Cardiac septum (tissue), 1 donor: Measurements from ENCODE around the gene IKZF2. TPM values are rescaled to one million over a fixed set of nuclear protein-coding genes. Genes with fewer than 3 reads are reported as not detected.

ENCODE experiments used
- DNase-seq: peaks from one replicate; pipeline ENCODE4 v3.0.0-alpha.2; 2020; ENCODE audit warnings: low spot score
- intact Hi-C: fragments of 100-400 bp; cut with DNase I; formaldehyde crosslinking; loops from one replicate; pipeline ENCODE4 v1.14.0; 2022
- total RNA-seq: library from RNA; stranded (reverse); fragmentation: NEBNext Ultra II Directional; extraction: Animal tissue kit (Norgen Biotek cat#: 25700); gene quantifications from one replicate; pipeline ENCODE4 v1.2.1, GENCODE V29; 2021
- donor health status: DM: no; HTN: no; CAD: no.

The IKZF2 gene
- total RNA-seq, 1 donor from 2014 or later, result 5.6 TPM

DNA sequence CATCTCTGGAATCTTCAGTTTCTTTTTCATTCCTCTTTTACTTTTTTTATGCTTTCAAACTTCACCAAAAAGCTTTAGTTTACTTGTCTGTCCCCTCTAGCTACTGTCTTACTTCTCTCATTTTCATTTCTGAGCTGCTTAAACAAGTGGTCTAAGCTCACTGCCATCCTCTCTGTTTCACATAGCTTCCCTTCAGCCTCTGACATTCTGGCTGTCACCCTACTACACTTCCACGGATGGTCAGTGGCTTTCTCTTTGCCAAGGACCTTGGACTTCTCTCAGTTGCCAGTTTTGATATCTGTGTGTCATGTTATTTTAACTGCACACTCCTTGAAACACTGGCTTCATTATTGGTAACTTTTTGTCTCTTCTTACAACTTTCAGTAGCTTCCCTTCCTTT is 176.1 kb downstream of the IKZF2 start:
- intact Hi-C loops, result loop anchor here (10.0 kb wide), 1 partner anchor 179 kb away; the partner anchor contains the start of gene IKZF2
- DNase-seq, result no peak

DNA sequence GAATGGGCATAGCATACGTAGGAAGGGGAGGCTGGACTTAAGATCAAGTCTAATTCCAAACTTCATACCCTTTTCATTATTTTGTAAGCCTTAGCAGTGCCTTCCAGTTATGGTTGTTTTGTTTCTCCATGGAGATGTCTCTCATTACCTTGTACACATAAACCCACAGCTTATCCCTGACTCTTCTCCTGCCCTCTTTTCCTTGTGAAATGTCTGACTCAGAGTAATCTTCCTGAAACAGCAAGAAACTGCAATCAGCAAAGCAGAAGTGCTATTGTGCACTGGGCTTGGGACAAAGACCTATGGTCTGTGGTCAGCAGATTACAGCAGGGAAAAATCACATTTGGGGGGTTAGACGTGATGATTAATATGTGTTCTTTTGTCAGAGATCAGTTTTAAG is 176.7 kb downstream of the IKZF2 start:
- no peak for DNase-seq
- intact Hi-C loops, result loop anchor here (10.0 kb wide), 1 partner anchor 180 kb away; the partner anchor contains the start of gene IKZF2

DNA sequence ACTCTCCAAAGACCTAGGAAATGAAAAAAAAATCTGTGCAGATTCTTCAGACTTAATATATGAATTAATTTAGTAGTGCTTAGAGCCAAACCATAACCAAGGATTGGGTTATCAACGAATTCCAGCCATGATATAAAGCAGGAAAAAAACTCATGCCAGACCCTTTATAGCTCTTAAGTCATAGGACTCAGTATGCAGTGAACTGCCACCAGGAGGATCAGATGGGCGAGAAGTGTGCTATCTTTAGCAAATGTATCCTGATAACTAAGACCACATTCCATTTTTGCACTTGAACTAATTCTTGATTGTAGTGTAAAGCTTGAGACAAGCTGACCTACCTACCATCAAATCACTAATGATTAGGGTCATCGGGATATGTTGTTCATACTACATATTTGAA is 178.1 kb downstream of the IKZF2 start:
- DNase-seq, result no peak
- intact Hi-C loops, result loop anchor here (10.0 kb wide), 1 partner anchor 181 kb away; the partner anchor contains the start of gene IKZF2

DNA sequence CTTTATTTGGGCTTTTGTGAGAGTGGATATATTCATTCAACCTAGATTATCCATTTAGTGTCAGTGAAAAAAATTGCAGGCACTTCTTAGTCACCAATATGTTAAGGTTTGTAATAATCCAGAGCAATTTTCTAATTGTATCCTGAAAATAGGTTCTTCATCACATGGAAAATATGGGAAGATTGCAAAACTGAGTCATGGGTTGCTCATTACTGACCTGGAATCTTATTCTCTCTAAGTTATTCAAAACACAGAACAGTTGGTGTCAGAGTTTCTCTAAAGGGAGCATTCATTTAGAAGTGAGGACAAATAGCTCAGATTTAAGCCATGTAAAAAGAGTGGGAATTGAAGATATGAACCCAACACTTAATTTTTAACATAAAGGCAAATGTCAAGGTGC is 181.3 kb downstream of the IKZF2 start:
- intact Hi-C loops, result loop anchor here (10.0 kb wide), 1 partner anchor 185 kb away; the partner anchor contains the start of gene IKZF2

DNA sequence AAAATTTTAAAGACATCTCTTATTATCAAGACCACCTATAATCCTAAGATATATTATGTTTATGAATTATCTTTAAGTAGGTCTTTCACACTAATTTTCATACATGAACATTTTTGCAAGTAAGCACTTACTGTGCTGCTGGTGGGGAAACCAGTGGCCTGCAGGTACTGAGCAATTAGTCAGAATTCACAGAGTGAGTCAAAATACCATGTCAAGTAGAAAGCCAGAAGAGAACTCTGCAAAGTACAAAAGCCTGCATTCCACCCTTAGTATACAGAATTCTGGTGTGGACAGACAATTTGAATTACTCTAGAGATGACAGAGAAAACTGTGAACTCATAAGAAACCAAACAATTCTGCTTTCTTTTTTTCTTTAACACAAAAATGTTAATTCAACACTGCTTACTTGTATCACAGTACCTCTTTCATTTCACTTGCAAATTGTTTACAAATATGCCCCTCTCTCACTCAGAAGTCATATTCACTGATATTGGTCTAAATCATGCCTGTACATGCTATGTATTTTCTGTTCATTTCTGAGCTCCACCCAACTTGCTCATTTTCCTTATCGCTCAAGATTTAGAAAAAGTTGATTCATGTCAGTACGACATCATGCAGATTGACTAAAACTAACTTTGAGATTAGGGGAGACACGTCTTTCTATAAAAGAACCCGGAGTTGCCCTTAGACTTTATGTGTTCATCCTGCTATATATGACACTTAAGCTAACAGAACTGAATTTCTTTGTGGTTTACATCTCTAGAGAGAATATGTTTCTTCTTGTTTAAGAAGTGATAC is 182.9 kb downstream of the IKZF2 start:
- intact Hi-C loops, result no loop called here

More for the DNA sequence above, 181.3 kb downstream of the IKZF2 start:
- no peak for DNase-seq

DNA sequence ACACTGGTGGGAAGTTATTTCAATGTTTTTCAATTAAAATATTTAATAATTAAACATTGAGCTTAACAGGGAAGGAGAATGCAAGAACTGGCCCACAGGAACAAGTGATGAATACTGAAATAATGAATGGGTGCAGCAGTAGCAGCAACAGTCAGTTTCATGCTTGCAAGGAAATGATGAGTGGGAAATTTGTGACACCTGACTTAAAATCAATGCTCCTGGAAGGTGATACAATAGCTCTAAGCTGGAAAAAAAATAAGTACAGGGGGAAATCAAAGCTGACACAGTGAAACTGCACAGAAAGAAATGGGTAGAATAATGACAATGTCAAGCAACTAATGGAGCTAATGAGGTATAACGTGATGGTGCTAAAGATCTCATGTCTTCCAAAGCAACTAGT is 184.5 kb downstream of the IKZF2 start:
- intact Hi-C loops, result no loop called here

More for the DNA sequence above, 182.9 kb downstream of the IKZF2 start:
- no peak for DNase-seq

DNA sequence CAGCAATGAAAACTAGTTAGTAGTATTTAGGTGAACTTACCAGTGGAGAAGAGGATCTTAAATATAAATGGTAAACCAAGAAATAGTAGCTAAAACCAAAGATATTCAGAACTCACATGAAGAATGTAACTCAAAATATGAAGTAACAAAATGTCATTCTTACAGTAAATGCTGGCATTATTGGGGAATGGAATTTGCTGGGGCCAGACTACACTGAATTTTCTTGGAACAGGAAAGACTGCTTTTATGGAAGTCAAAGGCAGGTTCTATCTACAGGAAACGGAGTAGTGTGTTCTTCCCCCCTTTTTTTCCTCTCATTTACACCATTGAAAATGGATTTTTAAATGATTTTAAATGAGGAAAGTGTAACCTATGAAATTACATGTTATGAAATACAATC is 188.7 kb downstream of the IKZF2 start:
- intact Hi-C loops, result no loop called here
- DNase-seq, result no peak

More for the DNA sequence above, 184.5 kb downstream of the IKZF2 start:
- no peak for DNase-seq

DNA sequence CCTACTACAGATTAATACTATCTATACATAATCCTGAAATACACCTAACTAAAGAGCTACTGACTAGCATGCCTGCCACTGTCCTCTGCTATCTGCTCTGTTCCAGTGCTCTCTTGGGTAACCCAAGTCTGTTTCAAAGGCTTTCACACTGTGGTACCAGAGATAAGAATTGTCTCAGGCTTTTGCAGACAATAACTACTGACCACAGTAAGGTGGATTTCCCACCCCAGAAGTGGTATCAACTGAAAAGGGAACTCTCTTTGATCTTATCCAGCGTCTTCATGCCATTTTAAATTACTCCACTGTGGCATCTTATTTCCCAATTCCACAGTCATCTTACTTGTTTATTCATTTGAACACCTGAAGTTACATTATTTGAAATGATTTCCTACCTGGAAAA is 190.2 kb downstream of the IKZF2 start:
- intact Hi-C loops, result no loop called here

DNA sequence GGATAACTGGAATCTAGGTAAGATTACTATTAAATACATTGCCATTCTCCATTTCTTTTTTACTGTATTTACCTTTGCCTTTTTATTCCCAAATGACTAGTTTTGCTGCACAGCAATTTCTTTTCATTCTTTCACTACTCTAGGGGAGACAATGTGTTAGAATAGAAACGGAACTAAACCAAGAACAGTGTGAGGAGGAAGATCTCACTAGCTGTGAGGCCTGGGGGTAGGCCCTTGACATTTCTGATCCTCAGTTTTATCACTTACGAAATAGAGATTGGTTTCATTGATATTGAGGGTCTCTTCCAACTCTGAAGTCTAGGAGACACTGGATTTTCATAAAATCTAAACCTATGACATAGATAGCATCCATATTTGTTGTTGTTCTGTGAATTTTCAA is 191.1 kb downstream of the IKZF2 start:
- no peak for DNase-seq
- intact Hi-C loops, result no loop called here

More for the DNA sequence above, 190.2 kb downstream of the IKZF2 start:
- DNase-seq, result no peak

DNA sequence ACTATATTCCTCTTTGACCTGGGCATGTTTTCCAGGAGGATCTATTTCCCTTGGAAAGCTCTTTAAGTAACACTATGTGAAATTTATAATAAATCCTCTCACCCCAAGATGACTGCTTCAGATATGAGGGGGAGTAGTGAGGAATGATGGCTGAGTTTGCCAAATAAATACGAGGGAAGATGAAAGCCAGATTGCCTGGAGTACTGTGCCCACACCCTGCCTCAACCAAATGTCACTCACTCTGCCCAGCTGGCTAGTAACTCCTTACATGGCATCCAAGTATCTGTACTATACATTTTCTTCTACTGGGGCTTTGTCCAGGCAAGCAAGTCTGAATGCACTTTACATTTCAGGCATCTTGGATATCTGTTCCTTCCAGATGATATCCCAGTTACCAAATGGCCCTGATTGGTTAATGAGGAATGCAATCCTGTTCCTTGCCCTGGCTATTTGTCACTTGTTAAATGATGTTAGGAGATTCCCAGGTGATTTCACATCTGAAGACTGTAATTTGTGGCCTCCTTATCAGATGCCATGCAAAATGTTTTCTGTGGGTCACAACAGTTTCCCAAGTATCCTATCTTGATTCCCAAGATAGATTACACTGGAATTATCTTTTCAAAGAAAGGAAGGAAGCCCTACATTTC is 191.8 kb downstream of the IKZF2 start:
- DNase-seq, result no peak
- intact Hi-C loops, result no loop called here

DNA sequence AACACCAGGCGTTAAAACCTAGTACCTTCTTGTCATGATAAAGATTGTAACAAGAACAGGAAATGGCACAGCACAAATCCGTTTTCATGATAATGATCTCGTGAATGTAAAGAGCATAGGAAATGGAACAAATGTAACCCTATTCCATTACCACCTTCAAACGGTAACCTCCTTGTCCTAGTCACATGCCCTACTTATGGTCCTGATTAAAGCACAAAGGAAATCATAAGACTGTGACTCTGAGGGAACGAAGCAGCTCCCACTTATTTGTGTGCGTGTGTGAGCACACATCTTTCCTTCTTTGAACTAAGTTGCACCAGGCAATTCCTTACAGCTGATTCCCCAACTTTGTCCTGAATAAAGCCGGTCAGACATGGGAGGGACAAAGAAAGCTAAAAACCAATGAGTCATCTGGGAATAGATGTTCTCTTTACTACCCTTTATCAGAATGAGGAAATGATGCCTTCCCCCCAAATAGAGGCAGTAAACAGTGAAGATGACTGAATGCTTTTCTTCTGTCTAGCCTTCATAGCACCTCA is 192.6 kb downstream of the IKZF2 start:
- intact Hi-C loops, result no loop called here
- no peak for DNase-seq

DNA sequence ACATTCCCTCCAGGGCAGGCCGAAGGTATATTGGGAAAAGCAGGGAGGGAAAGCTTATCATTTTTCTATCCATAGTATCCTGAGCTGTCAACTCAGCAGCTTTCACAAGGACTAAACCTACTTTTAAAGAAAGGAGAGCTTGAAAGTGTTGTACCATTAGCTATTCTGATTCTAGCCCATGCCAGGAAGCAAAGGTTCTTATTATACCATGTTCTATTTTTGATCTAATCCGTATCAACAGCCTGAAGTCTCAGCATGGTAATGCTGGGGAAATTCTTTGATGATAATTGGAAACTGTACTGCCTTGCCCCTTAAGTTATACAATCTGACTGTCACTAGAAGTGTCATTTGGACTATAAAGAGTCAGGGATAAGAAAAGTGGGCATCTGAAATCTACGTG is 193.3 kb downstream of the IKZF2 start:
- DNase-seq, result no peak
- intact Hi-C loops, result no loop called here

DNA sequence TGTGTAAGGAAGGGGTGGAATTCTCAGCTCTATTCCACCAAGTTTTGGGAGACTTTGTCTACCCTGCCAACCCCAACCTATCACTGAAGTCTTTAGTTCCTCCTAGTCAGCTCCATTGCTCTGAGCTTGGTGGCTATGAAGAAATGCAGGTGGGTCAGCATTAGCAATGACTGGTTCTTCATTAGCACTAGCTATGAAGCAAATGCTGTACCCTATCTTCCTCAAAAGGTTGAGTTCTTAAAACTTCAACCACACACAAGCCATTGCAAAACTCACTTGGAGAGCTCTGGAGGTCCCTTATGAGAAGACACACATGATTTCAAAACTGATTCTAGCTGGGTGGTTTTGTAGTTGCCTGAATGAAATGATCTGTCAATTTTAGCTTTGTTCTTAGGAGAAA is 193.8 kb downstream of the IKZF2 start:
- no peak for DNase-seq

DNA sequence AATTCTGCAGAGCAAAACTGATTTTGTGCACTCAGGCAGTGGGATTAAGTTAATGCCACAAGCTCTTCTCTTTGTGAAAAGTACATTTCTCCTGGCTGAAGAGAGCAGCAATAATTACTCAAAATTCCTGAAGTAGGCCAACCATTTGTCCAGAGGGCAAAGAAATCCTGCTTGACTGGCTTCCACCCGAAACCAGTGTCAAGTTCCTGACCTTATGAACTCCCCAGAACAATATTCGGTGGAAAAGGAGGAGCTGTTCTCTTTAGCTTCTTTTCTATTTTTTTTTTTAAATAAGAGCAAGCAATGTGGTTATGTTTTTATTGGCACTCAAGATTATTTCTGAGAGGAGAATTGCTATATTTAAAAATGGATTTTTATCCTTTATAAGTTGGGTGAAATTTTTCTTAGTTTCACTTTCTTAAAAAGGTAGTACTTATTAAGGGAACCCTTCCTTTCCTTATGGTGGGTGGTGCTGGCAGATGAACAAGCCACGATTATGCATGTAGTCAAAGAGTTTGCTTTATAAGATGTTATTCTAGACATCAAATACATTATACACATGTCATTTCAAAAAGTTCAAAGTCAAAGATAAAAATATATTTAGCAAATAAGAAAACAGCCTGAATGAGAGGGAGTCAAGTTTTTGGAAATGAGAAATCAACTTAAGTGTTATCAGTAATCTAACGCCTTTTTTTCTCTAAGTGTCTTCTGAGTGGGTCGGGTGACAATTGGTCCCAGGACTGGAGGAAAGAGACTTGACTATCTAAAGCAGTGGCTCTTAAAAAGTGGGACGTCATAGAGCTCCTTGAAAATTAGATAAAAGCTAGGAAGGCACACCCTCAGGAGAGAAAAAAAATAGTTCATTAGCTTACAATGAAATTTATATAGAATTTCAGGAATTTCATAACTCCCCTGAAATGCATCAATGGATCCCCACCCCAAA is 194.5 kb downstream of the IKZF2 start:
- intact Hi-C loops, result no loop called here
- no peak for DNase-seq

More for the DNA sequence above, 193.8 kb downstream of the IKZF2 start:
- intact Hi-C loops, result no loop called here

DNA sequence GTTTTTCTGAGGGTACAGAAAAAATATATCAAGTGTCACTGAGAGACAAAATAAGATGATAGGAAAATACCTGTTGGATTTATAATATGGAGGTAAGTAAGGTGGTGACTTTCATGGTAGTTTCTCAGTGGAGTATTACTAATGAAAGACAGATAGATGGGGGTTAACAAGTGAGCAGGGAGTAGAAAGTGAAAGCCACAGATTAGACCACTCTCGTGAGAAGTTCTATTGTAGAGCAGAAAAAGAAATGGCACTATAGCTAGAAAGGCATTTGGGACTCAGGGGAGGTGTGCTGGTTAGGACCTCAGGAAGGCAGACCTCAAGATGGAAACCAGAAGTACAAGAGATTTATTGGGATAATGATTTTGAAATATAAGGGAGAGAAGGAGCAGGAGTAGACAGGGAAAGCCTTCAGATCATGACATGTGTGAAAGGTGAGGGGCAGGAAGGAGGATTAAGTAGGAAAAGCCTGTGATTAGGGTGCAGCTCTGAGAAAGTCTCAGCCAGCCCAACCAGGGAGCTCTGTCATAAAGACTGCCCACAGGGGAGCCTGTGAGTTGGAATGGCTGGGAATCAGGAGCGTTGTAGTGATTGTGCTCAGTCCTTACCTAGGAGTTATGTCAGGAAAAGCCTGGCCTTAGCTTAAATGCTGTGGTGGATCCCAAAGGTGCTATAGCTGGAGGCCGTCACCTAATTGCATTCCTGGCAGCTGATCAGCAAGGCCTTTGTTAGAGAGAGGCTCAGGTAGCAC is 198.1 kb downstream of the IKZF2 start:
- no peak for DNase-seq
- intact Hi-C loops, result no loop called here

DNA sequence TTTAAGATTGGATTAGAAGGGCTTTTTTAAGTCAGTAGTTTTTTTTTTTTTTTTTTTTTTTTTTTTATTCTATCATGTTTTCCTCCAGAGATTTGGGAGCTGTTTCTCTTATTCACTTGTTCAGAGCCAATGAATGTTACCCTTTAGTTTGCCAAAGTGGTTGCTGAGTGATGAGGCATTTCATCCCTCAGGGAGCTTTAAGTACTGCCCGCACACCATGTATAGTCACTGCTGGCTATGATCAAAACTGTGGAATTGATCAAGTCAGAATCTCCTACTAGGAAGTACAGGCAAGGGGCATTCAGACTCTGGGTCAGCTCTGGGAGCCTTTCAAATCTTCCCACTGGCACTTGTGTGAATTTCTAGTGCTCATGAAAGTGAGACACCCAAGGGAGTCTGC is 201.6 kb downstream of the IKZF2 start:
- intact Hi-C loops, result no loop called here
- DNase-seq, result no peak
